GM06990 (cell line): Measurements from ENCODE around the gene LGMN.

Experiments used
- DNase-seq: peaks from one replicate; pipeline ENCODE4 v3.0.0-alpha.2; 2011; ENCODE audit not compliant: insufficient read length; ENCODE audit errors: extremely low read depth
- H3K27me3 ChIP-seq: replicated peaks from 2 replicates; pipeline ENCODE4 v1.6.0; 2011; ENCODE audit warnings: low read length; ENCODE audit not compliant: control insufficient read depth, insufficient read depth
- H3K36me3 ChIP-seq: 2 replicates; pipeline ENCODE4 v1.5.1; 2011; ENCODE audit warnings: low read length; ENCODE audit not compliant: control insufficient read depth, insufficient read depth
- H3K4me3 ChIP-seq: replicated peaks from 2 replicates; pipeline ENCODE4 v1.5.1; 2011; ENCODE audit warnings: low read depth, mild to moderate bottlenecking, control low read depth, low read length
- TF ChIP-seq, protein P1 (sequence below): IDR thresholded peaks from 2 replicates; pipeline ENCODE4 v1.5.1; 2011; ENCODE audit warnings: low read length, control low read depth, mild to moderate bottlenecking, inconsistent platforms; ENCODE audit not compliant: insufficient read depth, poor library complexity, severe bottlenecking

LGMN gene

GRCh38 chr14:92696366-92696765 is 52.1 kb downstream of the LGMN start:
- TF ChIP-seq, protein P1, sequence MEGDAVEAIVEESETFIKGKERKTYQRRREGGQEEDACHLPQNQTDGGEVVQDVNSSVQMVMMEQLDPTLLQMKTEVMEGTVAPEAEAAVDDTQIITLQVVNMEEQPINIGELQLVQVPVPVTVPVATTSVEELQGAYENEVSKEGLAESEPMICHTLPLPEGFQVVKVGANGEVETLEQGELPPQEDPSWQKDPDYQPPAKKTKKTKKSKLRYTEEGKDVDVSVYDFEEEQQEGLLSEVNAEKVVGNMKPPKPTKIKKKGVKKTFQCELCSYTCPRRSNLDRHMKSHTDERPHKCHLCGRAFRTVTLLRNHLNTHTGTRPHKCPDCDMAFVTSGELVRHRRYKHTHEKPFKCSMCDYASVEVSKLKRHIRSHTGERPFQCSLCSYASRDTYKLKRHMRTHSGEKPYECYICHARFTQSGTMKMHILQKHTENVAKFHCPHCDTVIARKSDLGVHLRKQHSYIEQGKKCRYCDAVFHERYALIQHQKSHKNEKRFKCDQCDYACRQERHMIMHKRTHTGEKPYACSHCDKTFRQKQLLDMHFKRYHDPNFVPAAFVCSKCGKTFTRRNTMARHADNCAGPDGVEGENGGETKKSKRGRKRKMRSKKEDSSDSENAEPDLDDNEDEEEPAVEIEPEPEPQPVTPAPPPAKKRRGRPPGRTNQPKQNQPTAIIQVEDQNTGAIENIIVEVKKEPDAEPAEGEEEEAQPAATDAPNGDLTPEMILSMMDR, result no peak
- DNase-seq, result no peak
- Histone ChIP-seq H3K36me3 (no peaks in the 10 kb centered on the region), H3K4me3 (no peak overlapping the region), H3K27me3 (no peaks in the 10 kb centered on the region)

DNA sequence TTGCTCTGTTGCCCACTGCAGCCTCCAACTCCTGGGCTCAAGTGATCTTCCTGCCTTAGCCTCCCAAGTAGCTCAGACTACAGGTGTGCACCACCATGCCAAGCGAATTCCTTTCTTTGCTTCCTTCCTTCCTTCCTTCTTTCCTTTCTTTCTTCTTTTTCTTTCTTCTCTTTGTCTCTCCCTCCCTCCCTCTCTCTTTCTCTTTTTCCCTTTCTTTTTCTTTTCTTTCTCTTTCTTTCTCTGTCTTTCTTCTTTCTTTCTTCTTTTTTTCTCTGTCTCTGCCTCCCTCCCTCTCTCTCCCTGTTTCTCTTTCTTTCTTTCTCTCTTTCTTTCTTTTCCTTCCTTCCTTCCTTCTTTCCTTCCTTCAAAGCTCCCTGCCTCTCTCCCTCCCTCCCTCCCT is 52.9 kb downstream of the LGMN start:
- H3K4me3 ChIP-seq, result no peak overlapping the region
- TF ChIP-seq, protein P1, result no peak
- no peak for DNase-seq
- H3K36me3 ChIP-seq, result no peaks in the 10 kb centered on the region
- no peaks in the 10 kb centered on the region for H3K27me3 ChIP-seq

GRCh38 chr14:92694807-92695206 is 53.6 kb downstream of the LGMN start:
- no peak for DNase-seq
- TF ChIP-seq, protein P1, result no peak
- Histone ChIP-seq H3K27me3 (no peaks in the 10 kb centered on the region), H3K4me3 (no peak overlapping the region), H3K36me3 (no peaks in the 10 kb centered on the region)

- Histone ChIP-seq H3K4me3 (no peak overlapping the region), H3K36me3 (no peaks in the 10 kb centered on the region), H3K27me3 (no peaks in the 10 kb centered on the region)
- TF ChIP-seq, protein P1, result no peak
- DNase-seq, result no peak
Measured at GRCh38 chr14:92693998-92694795, 54.2 kb downstream of the LGMN start.

- Histone ChIP-seq H3K27me3 (no peaks in the 10 kb centered on the region), H3K36me3 (no peaks in the 10 kb centered on the region; the same call in none of the 2 replicates), H3K4me3 (no peak overlapping the region)
- TF ChIP-seq, protein P1, result no peak
- no peak for DNase-seq
Measured at GRCh38 chr14:92692822-92693226, 55.6 kb downstream of the LGMN start.
